ENCODE data around the gene UBE2J2. TPM values are rescaled to one million over a fixed set of nuclear protein-coding genes. Genes with fewer than 3 reads are reported as not detected.

UBE2J2 gene
- total and polyA plus RNA-seq, 2 of the 13 experiments (the other 11 are each of a cell fraction or from before 2014, with no cell fraction given), result 25.4 to 29.4 TPM

DNA sequence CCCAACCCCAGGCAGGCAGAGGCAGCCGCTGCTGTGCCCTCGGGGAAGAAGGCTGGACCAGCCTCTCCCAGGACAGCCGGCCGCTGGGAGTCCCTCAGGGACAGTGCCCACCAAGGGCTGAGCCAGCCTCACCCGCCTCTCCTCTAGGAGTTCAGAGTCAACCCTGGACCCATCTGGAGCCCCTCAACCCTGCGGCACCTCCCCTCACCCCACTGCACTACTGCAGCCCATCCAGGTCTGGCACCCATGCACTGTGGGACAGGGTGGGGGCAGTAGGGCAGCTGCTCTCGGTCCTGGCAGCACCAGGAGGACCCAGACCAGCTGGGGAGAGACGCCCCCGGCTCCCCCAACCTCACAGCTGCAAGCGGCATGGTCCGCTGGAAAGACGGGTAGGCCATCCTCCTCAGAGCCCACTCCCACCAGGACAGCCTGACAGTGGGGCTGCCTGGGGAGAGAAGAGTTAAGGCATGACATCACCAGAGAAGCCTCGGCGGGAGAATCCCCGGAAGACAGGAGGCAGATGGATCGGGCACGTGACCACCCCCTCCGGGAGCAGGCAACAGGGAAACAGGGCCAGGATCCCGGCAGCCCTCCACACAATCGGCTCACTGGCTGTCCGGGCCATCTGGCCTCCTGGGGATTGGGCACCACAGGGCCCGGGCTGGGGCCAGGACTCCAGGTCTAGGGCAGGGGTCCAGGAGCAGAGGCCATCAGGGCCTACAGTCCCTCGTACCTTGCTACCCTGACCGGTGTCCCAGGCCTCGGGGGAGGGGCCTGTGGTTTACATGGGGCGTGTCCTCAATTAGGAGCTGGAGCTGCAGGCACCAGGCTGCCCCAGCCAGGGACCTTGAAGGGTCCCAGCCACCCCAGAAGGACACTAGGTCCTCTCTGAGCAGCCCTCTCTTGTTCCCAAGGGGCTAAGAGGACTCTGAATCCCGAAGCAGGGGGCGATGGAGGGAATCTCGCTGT is 31.0 kb upstream of the UBE2J2 start (continued):
- TF ChIP-seq, protein P1, sequence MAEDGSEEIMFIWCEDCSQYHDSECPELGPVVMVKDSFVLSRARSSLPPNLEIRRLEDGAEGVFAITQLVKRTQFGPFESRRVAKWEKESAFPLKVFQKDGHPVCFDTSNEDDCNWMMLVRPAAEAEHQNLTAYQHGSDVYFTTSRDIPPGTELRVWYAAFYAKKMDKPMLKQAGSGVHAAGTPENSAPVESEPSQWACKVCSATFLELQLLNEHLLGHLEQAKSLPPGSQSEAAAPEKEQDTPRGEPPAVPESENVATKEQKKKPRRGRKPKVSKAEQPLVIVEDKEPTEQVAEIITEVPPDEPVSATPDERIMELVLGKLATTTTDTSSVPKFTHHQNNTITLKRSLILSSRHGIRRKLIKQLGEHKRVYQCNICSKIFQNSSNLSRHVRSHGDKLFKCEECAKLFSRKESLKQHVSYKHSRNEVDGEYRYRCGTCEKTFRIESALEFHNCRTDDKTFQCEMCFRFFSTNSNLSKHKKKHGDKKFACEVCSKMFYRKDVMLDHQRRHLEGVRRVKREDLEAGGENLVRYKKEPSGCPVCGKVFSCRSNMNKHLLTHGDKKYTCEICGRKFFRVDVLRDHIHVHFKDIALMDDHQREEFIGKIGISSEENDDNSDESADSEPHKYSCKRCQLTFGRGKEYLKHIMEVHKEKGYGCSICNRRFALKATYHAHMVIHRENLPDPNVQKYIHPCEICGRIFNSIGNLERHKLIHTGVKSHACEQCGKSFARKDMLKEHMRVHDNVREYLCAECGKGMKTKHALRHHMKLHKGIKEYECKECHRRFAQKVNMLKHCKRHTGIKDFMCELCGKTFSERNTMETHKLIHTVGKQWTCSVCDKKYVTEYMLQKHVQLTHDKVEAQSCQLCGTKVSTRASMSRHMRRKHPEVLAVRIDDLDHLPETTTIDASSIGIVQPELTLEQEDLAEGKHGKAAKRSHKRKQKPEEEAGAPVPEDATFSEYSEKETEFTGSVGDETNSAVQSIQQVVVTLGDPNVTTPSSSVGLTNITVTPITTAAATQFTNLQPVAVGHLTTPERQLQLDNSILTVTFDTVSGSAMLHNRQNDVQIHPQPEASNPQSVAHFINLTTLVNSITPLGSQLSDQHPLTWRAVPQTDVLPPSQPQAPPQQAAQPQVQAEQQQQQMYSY (CRISPR knock-in tag; IDR thresholded peaks at IDR 0.05), result no peak
- TF ChIP-seq ZNF501 (CRISPR knock-in tag; IDR thresholded peaks at IDR 0.05) (peak; percentile 43; the same call in 1 of the 2 replicates), ISX (CRISPR knock-in tag; conservative IDR thresholded peaks at IDR 0.05) (no peak), KAT8 (CRISPR knock-in tag; IDR thresholded peaks at IDR 0.05) (no peak), ZNF276 (CRISPR knock-in tag; IDR thresholded peaks at IDR 0.05; ENCODE audit: low read depth) (peak; percentile 43; the same call in 1 of the 2 replicates), PRDM10 (CRISPR knock-in tag; IDR thresholded peaks at IDR 0.05; ENCODE audit: low read depth) (no peak), ZNF512 (CRISPR knock-in tag; IDR thresholded peaks at IDR 0.05) (no peak), SAP130 (CRISPR knock-in tag; IDR thresholded peaks at IDR 0.05; ENCODE audit: low read depth) (peak; percentile 7)
- TF ChIP-seq, protein P2, sequence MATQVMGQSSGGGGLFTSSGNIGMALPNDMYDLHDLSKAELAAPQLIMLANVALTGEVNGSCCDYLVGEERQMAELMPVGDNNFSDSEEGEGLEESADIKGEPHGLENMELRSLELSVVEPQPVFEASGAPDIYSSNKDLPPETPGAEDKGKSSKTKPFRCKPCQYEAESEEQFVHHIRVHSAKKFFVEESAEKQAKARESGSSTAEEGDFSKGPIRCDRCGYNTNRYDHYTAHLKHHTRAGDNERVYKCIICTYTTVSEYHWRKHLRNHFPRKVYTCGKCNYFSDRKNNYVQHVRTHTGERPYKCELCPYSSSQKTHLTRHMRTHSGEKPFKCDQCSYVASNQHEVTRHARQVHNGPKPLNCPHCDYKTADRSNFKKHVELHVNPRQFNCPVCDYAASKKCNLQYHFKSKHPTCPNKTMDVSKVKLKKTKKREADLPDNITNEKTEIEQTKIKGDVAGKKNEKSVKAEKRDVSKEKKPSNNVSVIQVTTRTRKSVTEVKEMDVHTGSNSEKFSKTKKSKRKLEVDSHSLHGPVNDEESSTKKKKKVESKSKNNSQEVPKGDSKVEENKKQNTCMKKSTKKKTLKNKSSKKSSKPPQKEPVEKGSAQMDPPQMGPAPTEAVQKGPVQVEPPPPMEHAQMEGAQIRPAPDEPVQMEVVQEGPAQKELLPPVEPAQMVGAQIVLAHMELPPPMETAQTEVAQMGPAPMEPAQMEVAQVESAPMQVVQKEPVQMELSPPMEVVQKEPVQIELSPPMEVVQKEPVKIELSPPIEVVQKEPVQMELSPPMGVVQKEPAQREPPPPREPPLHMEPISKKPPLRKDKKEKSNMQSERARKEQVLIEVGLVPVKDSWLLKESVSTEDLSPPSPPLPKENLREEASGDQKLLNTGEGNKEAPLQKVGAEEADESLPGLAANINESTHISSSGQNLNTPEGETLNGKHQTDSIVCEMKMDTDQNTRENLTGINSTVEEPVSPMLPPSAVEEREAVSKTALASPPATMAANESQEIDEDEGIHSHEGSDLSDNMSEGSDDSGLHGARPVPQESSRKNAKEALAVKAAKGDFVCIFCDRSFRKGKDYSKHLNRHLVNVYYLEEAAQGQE (IDR thresholded peaks at IDR 0.05; ENCODE audit: borderline replicate concordance in 1 of 2, low read depth in 1 of 2, low read length in 2 of 2), result no peak
- TF ChIP-seq, protein P3, sequence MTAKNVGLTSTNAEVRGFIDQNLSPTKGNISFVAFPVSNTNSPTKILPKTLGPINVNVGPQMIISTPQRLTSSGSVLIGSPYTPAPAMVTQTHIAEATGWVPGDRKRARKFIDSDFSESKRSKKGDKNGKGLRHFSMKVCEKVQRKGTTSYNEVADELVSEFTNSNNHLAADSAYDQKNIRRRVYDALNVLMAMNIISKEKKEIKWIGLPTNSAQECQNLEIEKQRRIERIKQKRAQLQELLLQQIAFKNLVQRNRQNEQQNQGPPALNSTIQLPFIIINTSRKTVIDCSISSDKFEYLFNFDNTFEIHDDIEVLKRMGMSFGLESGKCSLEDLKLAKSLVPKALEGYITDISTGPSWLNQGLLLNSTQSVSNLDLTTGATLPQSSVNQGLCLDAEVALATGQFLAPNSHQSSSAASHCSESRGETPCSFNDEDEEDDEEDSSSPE (CRISPR knock-in tag; IDR thresholded peaks at IDR 0.05), result peak; percentile 80

Data from HepG2 (cell line).